DMS 273 treated with DMSO at 0.1 percent for 48 hours (cell line): ENCODE results near the gene MRPL28.
"Not testable (repeated sequence)": the region's sequence is repeated elsewhere in the genome, so short reads cannot be mapped to it uniquely, and the experiment has no call there.

ENCODE experiments used
- DNase-seq: peaks from one replicate; lab custom pipeline; 2025; lab: John Stamatoyannopoulos, UW

MRPL28 gene

GRCh38 chr16:373020-373598 lies 2.8 kb upstream of the MRPL28 start:
- no peak for DNase-seq

DNA sequence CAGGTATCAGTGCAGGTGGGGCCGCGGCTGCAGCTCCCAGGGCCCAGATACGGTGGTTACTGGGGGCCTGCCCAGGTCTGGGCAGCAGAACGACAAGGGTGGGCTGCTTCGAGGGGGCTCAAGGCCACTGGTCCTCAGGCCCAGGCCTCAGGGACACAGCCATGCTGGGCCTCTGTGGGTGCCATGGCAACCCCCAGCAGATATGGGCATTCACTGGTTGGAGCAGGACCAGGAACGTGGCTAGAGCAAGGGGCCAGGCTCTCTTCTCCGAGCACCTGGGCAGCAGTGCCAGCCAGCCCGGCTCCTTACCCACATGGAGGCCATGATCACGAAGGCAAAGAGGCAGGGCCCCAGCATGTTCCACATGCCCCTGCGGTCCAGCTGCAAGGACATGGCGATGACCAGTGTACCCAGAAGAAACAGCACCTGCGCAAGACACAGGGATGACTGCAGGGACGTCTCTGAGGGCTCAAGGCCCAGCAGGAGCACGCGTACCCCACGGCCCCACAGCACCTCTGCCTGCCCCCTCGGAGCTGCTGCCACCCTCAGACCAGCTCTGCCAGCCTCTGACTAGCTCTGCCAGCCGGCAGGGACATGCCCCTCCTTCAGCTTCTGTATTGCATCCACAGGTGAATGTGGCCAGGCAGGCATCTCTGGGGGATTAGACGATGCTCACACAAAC lies 2.1 kb upstream of the MRPL28 start:
- no peak for DNase-seq

- DNase-seq: no peak
Observed at GRCh38 chr16:371515-372301, 1.4 kb upstream of the MRPL28 start.

GRCh38 chr16:370979-371514 lies 709 bp upstream of the MRPL28 start:
- no peak for DNase-seq

DNA sequence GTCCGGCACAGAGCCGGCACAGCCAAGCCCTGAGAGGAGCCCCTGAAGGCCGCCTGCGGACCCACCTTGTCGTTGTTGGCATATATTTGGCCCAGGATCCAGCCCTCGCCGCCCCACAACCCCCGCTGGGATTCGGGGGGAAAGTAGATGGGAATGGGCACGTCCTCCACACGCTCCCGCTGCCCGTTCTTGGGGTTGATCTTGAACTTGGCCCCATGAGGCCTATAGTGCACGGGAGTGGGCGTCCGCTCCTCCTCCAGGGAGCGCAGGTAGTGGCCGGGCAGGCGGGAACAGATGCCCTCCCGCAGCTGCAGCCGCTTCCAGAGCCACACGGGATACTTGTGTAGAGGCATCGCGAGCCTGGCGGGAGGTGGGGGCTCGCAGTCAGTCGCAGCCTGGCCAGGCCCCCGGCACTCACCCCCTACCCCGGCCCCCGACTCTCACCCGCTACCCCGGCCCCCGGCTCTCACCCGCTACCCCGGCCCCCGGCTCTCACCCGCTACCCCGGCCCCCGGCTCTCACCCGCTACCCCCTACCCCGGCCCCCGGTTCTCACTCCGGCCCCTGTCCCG lies 387 bp downstream of the MRPL28 start:
- DNase-seq: no peak

DNA sequence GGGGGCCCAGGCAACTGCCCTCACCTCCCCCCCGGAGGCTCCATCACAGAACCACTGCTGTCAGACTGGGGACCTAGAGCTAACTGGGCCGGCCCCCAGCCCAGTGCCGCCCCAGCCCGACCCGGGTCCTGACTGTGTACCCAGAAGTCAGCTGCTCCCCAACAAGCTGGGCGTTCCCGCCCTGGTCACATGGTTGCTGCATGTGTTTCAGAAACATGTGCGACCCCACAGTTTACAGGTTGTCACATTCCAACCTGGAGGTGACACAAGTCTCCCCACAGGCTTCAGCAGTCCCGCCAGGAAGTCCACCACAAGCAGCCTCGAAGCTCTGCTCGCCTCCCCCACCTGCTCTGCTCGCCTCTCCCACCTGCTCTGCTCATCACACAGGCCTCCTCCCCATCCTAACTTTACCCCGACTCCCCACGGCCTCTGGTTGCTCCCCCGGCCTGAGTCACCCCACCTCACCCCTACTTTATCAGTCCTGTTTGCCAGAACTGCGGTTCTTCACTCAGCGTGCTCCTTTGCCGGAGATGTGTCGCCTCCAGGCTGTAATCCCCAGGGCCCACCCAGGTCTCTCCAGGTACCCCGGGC lies 968 bp downstream of the MRPL28 start:
- no peak for DNase-seq

GRCh38 chr16:368388-369158 lies 1.8 kb downstream of the MRPL28 start:
- DNase-seq: no peak

DNA sequence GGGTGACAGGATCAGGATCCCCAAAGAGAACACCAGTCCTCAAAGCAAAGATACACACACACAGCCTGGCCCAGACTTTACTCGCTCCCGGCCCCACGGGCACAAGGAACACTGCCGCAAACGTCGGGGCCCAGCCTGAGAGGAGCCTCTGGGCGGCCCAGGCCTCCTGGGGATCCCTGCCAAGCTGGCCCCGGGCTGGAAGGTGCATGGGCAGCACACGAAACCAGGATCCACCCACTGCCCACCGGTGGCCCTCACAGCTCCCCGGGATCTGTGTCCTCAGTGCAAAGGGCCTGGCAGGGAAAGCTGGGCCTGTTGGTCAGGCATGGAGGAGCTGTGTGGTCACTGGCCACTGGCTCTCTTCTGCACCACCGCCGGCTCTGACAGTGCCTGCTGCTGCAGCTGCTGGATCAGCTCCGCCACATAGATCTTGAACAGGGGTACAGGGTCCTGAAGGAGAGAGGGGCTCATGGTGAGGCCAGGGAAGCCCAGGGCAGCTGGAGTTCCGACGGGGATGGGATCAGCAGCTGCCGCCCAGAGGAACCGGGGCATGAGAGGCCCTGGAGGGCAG lies 2.9 kb downstream of the MRPL28 start:
- DNase-seq: no peak

GRCh38 chr16:366476-366875 lies 3.9 kb downstream of the MRPL28 start:
- no peak for DNase-seq

DNA sequence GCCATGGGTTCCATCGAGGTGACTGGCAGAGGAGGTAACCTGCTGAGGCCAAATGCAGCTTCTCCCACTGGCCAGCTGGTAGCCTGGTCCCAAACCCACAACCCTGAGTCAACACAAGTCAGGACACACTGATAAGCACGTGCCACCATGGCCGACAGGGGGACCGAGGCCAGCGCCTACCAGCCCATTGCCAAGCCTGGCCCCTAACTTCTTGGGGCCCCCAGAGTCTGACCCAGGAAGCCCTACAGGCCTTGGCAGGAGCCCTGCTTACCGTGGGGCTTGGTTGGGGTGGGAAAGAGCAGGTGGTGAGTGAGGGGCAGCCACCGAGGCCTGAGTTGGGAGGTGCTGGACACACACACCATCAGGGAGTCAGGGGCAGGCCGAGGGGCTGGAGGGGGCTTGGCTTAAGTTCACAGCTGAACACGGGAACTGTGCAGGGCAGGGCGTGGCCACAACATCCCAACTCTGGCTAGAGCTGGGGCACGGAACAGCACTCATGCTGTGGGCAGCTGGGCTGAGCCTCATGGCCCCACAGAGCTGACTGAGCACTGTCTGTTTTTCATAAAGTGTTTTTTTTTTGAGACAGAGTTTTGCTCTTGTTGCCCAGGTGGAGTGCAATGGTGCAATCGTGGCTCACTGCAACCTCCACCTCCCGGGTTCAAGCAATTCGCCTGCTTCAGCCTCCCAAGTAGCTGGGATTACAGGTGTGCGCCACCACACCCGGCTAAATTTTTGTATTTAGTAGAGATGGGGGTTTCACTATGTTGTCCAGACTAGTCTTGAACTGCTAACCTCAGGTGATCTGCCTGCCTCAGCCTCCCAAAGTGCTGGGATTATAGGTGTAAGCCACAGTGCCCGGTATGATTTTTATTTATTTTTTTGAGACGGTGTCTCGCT lies 5.5 kb downstream of the MRPL28 start:
- DNase-seq: no peak

- DNase-seq: no peak
Observed at GRCh38 chr16:363766-364490, 6.4 kb downstream of the MRPL28 start.

GRCh38 chr16:363110-363765 lies 7.1 kb downstream of the MRPL28 start:
- DNase-seq: no peak

- not testable (repeated sequence) for DNase-seq
Observed at GRCh38 chr16:362702-362999, 7.7 kb downstream of the MRPL28 start.

- peak; percentile 33 for DNase-seq
Observed at GRCh38 chr16:361872-362701, 8.3 kb downstream of the MRPL28 start.

GRCh38 chr16:361341-361871 lies 8.9 kb downstream of the MRPL28 start:
- no peak for DNase-seq

DNA sequence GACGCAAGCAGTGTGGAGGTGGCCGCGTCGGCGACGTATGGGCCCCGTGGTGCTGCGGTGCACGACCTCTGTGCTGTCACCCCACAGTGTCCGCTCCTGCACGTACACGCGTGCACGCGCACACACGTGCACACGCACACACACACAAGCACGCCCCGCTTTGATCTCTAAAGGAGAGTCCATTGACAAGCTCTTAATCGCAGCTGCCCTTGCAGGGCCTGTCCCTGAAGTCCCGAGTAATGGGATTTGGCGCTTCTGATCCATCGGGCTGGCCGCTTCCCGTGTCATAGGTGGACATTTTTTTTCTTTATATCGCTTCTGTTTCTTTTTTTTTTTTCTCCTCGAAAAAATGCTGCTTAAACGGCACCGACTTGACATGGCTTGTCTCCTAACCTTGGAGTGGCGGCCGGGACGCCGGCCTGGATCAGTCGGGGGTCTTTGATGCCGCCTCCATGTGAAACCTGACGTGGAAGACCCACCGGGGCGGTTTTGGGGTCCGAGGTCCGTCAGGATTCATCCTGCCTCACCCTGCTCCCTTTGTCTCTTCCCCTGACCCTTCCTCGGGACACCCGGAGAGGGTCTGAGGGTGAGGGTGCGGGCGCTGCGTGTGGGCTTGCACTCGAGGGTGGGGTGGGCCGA lies 9.5 kb downstream of the MRPL28 start:
- DNase-seq: no peak
